Tongue (tissue), 2 donors: ENCODE results near the gene ABLIM2. TPM values are rescaled to one million over a fixed set of nuclear protein-coding genes. Genes with fewer than 3 reads are reported as not detected.

ENCODE experiments used
- DNase-seq: peaks from one replicate; pipeline ENCODE4 v3.0.0-alpha.2; 2015
- total RNA-seq: library from RNA; depleted of rRNA; stranded (reverse); fragments of >200 nt; gene quantifications from one replicate; pipeline ENCODE4 v1.2.3, GENCODE V29; 2014

Gene ABLIM2
- total RNA-seq, 1 donor from 2014 or later: 44.2 TPM

DNA sequence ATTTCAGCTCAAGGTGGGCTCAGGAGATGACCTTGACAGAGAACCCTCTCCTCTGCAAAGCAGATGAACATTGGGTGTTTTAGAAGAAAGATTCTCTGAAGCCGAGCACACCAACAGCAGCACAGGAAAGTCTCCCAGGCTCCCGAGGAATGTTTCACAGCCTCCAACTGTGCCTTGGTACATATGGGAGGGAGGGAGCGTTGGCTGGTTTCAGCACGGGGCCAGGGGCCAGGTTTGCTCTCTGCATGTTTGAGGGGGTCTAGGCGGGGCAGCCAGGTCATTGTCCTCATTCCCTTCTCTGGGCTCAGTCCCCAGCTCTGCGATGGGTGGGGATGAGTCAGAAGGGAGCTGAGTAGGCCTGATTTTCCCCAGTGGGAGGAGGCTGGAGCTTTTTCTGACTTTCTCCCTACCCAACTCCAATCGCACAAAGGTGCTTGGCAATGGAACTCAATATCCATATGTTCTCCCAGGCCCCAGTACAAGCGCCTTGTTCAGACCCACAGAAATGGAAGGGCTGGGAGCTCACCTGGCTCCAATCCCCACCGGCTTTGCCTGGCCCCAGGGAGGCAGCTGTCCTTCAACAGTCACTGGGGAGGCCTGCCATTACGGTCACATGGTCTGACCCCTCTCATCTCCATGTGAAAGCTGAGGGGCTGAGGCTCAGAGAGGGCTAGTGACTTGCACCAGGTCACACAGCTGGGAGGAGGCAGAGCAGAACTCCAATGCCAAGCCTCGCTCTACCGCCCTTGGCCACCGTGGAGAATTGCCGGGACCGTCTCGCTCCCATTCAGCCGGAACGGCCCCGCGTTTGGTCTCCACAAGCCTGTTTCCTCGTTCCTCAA lies 110.6 kb downstream of the ABLIM2 start:
- DNase-seq: no peak

DNA sequence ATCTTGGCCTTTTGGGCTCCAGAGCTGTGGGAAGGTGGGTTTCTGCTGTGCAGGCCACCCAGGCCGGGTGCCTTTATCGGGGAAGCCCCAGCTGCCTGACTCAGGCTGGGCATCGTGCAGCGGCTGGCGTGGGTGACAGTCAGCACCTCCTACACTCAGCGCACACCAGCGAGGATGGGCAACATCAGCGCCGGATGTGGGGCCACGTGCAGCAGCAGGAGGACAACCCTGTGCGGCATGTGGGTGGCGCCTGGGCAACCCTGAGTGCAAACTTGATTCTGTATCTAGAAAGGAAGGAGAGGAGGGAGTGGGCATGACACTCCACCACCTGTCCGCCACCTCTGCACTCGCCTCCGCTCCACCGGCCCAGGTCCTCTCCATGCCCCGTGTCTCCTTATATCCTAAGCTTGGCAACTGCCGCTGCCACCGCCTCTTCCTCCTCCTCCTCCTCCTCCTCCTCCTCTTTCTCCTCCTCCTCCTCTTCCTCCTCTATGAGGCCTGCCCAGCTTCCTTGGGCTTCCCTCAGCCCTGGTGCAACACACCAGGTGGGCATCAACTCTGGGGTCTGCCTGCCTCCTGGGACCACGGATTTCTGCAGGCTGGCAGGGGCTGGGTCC lies 111.6 kb downstream of the ABLIM2 start:
- no peak for DNase-seq

DNA sequence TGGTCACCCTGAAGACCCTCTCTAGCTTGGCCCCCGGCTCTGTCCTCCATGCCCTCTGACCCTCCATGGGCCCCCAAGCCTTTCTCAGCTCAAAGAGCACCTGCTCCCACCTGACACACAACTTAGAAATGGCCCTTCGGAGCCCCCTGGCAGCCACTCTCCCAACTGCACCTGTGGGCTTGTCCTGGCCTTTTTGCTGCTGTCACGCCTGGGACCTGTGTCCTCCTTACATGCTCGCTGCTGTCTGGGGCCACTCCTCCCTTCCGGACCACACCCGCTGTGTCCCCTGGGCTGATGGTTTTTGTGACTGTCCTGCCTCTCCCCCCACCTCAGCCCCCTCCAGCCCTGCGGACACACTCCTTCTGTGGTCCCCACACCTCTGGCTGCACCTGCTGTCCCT lies 112.7 kb downstream of the ABLIM2 start:
- no peak for DNase-seq

DNA sequence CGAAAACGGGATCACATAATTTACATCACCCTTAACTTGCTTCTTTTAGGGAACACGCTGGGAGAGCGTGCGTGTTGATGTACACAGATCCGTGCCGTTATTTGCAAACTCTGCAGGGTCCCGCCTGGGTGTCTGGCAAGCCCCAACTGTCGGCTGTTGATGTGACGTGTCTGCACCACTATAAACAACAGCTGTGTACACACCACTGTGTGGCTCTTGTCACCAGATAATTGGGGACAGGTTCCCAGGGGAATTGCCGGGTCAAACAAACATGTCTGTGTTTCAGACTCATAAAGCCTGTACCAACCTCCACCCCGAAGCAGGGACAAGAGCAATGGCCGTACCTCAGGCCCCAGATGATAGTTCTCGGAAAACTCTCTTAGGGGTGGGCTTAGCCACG lies 113.9 kb downstream of the ABLIM2 start:
- DNase-seq: peak; percentile 59

DNA sequence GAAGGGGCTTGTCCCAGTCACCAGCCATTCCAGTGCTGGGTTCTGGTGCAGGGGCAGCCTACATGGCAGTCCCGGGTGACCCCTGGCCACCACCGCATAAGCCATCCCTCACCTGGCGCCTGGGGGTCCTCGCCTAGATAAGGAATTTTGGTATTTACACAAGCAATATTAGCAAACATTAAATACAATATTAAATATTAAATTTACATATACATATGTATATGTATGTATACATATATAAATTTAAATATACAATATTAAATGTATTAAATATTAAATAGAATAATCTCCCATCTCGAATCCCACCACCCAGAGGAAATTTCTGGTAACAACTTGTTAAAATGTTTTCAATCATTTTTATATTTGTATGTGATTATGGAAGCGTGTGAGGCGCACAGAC lies 114.4 kb downstream of the ABLIM2 start:
- DNase-seq: no peak

DNA sequence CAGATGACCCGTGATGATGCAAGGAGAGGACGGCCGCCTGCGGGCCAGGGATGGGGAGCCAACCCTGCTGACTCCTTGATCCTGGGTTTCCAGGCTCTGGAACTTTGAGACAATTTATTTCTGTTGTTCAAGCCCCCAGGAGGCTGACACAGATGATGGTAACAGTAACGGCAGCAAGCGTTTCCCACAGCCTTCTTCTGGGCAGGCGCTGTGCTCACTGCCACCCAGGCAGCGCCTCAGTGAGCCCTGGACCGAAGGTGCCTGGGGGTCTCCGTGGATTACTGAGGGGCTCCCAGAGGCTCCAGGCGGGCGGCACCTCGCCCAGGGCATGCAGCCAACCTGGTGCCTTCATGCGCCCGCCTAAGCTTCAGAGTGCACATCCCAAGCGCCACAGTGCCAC lies 115.0 kb downstream of the ABLIM2 start:
- DNase-seq: no peak

DNA sequence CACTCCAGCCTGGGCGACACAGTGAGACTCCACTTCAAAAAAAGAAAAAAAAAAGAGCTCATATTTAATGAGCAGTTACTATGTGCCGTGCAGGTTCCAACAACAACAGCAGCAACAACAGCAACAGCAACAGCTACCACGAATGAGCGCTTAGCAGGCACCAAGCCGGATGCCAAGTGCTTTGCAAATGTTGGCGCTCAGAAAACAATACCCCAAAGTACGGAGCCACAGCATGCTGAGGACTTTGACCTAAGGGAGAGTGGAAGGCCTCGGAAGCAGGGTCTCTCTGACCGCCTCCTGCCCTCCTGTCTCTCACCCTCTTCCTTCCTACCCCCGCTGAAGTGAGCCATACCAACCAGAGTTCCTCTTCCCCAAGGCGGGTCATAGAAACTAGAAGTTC lies 116.7 kb downstream of the ABLIM2 start:
- DNase-seq: no peak

DNA sequence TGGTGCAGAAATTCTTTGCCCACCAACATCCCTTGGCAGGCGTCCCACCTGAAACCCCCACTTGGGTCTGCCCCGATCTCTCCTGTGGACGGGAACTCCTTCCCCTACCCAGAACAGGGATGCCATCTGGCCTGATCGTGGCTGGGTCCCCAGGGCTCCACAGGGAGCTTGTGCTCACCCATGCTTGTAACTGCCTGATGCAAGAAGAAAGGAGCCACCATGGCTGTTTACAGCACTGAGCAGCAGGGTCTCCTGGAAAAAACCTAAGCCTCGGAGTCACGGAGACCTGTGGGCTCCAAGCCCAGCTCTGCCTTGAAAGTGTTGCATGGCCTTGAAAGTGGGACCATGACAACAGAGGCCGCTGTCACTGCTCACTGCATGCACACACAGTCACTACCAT lies 117.4 kb downstream of the ABLIM2 start:
- no peak for DNase-seq

DNA sequence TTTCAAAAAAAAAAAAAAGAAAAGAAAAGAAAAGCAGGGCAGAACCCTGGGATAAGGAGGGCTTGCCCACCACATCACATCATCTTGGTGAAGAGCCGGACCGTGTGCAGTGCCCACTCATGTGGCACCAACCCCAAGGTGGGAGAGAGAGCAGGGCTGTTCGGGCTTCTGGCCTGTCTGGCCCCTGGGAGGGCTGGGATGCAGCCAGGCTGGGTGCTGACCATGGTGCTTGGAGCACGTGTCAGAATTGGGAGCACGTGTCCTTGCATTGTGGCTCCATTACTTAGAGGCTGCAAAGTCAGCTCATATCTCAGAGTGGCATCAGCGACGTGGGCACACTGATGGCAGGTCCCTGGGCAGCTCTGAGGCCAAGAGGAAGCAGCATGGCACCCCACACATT lies 118.0 kb downstream of the ABLIM2 start:
- DNase-seq: no peak

DNA sequence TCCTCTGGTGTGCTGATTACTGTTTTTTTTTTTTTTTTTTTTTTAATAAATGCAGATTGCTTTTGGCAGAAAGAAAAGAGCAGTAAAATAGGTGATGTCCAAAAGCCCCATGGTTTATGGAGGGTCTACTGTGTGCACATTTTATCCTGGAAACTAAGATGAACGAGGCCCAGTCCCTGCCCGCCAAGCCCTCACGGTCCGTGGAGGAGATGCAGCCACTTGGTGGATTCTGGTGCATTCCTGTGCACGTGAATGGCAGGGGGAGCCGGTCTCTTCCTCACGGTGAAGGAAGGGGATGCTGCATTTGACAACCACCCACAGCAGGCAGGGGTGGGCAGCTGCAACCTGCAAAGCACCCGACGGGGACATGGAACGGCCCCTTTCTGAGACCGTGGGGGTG lies 118.8 kb downstream of the ABLIM2 start:
- DNase-seq: no peak

DNA sequence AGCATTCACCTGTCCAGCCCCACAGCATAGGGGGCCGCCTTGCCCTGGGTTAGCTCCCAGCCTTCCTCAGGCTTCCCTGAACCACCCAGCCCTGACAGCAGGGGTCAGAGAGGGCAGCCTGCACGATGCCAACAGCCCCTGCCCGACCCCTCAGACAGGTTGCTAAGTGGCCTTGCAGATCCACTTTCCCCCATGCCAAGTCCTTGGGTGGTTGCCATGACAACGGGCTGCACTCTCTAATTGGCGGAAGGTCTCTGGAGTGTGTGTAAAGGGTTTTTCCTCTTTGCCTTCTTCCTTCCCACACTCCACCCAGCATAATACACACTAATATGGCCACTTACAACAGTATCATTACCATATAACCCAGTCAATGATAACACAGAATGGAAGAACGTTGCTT lies 119.3 kb downstream of the ABLIM2 start:
- DNase-seq: peak; percentile 65

DNA sequence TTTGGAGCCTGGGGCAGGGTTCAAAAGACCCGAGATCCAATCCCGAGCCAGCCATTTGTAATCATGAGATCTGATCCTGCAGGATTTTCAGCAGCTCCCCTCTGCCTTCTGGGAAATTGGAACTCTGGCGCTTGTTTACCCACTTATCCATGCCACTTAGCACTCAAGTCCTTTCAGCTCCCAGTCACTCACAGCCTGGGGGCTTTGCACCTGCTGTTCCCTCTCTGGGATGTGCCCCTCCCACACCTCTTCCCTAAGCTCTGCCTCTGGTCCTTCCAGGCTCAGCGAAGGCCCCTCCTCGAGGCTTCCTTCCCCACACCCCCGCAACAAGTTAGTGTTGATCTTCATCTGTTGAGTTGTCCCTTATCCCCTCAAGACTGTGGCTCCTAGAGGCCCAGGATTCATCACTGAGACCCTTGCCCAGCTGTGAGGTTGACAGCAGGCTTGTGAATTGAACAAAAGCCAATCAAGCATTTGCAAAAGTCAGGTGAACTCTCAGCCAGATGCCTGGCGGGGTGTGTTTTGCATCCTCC lies 119.8 kb downstream of the ABLIM2 start:
- peak; percentile 63 for DNase-seq

DNA sequence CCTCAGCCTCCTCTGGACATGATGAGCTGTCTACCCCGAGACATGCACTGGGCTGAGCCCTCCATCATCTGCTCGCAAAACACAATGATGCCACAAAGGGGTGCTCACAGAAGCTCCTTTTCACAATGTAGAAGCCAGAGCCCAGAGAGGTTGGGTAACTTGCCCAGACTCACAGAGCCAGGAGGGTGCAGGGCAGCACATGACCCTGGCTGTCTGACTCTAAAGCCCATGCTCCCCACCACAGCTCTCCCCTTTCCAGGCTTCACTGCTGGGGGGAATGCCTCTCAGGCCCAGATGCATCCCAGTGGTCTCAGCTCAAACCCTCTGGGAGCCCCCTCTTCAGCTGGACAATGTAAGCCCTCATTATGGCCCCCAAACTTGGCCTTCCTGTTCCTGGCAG lies 120.5 kb downstream of the ABLIM2 start:
- DNase-seq: no peak

DNA sequence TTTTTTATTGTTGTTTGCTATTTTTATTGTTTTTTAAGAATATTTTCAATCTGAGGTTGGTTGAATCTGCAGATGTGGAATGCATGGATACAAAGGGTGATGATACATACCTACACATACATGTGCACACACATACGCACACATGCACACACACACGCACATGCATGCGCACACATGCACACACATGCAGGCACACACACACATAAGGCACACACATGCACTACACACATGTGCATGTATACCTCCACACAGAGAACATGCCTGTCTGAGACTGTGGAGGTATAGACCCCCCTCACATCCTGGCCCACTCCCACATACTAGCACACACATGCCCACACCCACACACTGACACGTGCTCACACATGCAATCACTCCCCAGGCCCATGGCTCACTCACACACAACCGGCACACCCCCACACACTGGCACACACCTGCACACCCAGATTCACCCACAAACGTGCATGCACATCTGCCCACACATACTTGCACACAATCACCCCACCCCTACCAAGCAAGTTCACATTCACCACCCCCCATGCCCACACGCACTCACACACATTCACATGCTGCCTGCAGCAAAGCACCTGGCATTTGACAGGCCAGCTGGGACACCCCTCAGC lies 121.4 kb downstream of the ABLIM2 start:
- no peak for DNase-seq

DNA sequence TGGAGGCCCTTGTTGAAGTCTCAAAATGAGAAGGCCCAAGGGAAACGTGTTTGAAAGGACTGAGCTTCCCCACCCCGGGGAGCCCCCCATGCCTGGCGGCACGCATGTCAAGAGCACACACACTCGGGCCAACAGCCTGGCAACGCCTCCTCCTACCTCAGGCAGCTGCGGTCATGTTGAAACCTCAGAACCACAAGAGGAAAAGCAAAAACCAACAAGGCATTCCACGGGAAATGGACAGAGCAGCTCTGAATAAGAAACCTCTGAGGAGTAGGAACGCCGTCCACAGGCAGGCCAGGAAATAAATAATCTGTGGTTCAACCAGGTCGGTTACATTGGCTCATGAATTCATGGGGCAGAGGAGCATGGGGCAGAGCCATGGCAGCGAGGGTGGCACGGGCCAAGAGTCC lies 123.2 kb downstream of the ABLIM2 start:
- peak; percentile 44 for DNase-seq

DNA sequence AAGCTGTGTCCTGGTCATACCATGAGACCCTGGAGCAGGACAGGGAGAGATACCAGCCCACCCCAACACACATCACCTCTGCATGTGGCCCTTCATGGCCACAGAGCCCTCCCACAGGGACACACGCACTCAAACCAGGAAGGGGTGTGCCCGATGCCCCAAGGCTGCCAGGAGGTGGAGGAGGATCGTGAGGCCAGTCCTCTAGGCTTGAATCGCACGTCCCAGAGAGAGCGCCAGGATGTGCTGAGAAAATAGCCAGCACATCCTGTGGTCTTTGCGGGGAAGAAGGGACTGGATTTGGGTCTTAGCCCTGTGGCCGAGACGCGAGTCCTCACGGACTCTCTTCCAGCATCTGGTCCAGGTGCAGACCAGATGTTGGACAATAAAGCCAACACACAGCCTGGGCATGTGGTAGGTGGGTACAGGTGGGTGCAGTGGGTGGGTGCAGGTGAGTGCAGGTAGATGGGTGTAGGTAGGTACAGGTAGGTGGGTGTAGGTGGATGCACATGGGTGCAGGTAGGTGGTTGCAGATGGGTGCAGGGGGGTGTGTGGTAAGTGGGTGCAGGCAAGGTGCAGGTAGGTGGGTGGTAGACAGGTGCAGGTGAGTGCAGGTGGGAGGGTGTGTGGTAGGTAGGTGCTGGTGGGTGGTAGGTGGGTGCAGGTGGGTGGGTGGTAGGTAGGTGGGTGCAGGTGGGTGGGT lies 124.6 kb downstream of the ABLIM2 start:
- DNase-seq: no peak

DNA sequence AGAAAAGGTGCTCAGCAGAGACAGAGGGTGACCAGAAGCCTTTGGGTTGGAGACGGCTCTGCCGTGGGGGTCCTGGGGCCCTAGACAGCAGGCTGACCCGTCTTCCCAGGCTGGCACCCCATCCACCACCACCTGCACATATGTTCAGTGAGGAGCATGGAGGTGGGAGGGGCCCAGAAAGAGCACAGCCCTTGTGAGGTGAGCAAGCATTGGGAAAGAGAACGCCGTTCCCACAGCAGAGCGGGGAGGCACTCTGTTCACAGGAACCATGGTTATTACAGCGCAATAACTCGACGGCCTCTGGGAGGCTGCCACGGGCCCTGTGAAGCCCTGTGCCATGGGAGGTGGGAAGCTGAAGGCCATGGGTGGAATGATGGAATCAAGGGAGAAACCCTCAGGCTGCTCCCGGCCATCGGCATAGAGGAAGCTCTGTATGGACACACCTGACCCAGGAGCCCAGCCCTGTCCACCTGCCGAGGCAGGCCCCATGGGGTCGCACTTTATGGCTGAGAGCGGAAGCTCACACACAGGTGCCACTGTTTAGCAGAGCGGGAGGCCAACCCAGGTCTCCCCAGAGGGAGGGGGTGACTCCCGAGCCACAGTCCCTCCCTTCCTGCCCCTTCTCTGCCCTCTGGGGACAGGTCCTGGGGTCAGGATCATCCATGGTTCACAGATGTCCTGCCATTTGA lies 125.4 kb downstream of the ABLIM2 start:
- no peak for DNase-seq

DNA sequence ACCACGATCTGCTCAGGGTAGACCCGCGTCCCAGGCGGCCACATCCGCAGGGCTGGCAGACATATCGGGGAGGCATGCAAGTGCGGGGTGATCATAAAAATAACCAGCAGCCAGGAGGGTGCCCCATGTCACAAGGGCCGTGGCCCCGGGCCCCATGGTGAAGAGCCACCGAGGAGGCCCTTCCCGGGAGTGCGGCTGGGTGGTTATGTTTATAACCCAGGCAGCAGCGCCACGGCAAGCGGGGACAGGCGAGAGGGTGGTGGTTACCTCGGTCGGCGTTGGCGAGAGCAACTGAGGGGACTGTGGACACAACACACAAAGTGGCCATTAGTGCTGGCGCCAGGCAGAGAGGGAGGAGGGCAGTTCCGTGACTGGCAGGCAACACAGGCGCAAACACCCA lies 126.2 kb downstream of the ABLIM2 start:
- no peak for DNase-seq

DNA sequence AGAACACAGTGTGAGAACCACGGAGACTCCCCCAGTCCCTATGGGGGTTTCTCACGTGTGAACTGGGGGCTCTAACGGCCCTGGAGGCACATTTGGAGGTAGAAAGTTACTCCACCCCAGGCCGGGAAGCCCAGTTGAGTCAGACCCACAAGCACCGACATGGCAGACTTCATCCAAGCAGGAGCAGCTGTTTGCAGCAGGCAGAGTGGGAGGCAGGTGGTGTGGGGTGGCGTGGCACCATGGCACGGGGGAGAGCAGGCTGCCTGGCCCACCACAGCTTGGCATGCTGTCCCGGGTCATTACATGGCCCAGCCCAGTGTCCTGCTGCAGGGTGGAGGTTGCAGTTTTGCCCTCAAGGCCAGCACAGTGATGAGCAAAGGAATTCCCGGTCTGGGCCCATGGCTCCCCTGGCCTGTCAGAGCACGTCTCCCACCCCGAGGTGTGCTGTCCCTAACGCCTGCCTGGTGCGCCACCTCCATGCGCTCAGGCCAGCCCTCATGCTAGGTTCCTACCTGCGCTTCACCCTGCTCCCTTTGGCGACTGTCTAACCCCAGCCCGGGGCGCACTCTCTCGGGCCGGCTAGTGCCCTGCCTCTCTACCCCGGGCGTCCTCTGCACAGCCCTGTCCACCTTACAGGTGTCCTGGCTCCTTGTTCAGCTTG lies 128.4 kb downstream of the ABLIM2 start:
- peak; percentile 53 for DNase-seq

DNA sequence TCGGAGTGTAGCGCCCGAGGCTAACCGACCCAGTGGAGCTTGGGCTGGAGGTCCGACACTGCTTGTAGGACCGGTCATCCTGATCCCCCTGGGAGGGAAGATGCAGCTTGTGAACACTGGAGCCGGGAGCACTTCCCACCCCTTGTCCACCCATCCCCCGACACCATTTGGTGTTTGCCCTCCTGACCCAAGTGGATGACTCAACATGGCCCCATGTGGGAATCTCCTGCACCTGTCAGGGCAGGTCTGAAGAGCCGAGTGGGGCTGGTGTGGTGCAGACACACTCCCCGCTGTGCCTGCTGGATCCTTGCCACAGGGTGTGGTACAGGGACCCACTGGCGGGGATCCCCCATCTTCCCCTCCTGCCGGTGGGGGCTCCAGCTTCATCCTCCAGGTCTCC lies 128.9 kb downstream of the ABLIM2 start:
- peak; percentile 59 for DNase-seq

DNA sequence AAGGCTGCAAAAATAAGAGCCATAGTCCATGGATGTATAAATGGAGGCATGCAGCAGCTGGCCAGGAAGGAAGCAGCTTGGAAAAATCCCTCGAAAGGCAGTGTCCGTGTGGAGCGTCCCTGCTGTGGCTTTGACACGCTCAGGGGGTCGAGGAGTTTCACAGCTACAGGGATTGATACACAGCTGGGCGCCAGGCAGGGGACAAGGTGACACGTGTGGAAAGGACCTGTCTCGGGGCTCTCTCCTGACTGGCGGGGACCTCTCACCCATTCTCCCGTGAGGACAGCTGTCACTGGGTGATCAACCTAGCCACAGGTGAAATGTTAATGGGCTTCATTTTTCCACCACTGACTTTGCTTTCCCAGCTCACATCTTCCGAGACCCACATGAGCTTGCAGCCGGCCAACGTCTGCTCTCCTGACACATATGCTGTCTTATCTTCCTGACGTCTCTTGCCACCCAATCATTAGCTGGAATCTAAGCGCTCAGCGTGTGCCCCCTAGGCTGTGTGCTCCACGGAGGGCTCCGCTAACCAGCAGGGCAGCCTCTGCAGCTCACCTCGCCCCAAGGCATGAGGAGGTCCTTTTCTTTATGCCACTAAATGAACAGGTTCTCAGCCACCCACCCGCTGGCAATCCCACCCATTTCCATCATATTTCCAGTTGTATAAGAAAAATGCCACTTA lies 129.6 kb downstream of the ABLIM2 start:
- no peak for DNase-seq
